ENCODE measurements around the gene FAU.

Gene FAU

GRCh38 chr11:65108469-65109123 lies 13.3 kb downstream of the FAU start:
- H3K27ac ChIP-seq, result peak overlapping the region; percentile 100
- TF ChIP-seq CTCF (conservative IDR thresholded peaks at IDR 0.05), result no peak

GRCh38 chr11:65107751-65108468 lies 14.0 kb downstream of the FAU start:
- H3K27ac ChIP-seq, result peak overlapping the region; percentile 100
- TF ChIP-seq CTCF (conservative IDR thresholded peaks at IDR 0.05), result no peak

- peak overlapping the region; percentile 100 for H3K27ac ChIP-seq
Observed at GRCh38 chr11:65107078-65107477, 14.9 kb downstream of the FAU start.

GRCh38 chr11:65104628-65105027 lies 17.3 kb downstream of the FAU start:
- no peak for TF ChIP-seq CTCF (conservative IDR thresholded peaks at IDR 0.05)
- peak overlapping the region; percentile 100 for H3K27ac ChIP-seq

More at GRCh38 chr11:65107078-65107477, 14.9 kb downstream of the FAU start:
- TF ChIP-seq CTCF (conservative IDR thresholded peaks at IDR 0.05), result no peak

GRCh38 chr11:65103476-65103875 lies 18.5 kb downstream of the FAU start:
- H3K27ac ChIP-seq, result peak overlapping the region; percentile 100
- TF ChIP-seq CTCF (conservative IDR thresholded peaks at IDR 0.05), result no peak

- TF ChIP-seq CTCF (conservative IDR thresholded peaks at IDR 0.05), result no peak
- peak overlapping the region; percentile 100 for H3K27ac ChIP-seq
Observed at GRCh38 chr11:65102142-65103095, 19.5 kb downstream of the FAU start.
